NOMO-1 treated with DMSO at 0.1 percent for 48 hours (cell line): ENCODE results near the gene PPHLN1.

ENCODE experiments used
- DNase-seq: peaks from one replicate; lab custom pipeline; 2025; ENCODE audit not compliant: unreplicated experiment; lab: John Stamatoyannopoulos, UW

The PPHLN1 gene

DNA sequence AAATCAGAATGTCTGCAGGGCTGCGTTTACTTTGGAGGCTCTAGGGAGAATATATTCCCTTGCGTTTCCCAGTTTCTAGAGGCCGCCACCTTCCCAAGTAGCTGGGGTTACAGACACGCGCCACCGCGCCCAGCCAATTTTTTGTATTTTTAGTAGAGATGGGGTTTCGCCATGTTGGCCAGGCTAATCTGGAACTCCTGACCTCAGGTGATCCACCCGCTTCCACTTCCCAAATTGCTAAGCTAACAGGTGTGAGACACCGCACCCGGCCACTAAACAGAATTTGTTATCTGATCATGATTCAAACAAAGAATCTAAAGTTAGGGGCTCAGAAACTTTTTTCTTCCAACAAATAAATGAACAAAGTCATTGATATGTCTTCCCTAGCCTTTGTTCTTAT is 114.6 kb downstream of the PPHLN1 start:
- no peak for DNase-seq

DNA sequence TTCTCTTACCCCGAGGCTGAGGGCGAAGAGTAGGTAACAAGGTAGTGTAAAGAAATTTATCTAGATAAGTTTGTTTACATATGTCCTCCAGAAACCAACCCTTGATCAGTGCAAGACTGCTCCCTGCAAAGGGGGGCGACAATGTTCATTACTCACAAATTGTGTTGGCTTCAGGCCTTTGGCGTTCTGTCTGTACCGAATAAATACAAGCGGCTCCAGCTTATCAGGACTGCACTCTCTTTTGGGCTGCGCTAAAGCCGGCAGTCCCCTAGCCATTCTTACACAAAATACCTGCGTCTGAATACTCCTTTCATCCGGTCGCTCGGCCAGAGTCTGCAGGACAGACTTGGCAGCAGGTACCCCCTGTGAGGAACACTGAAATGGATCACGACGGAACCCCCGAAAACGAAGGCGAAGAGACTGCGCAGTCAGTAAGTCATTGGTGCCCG is 116.4 kb downstream of the PPHLN1 start:
- DNase-seq, result no peak

DNA sequence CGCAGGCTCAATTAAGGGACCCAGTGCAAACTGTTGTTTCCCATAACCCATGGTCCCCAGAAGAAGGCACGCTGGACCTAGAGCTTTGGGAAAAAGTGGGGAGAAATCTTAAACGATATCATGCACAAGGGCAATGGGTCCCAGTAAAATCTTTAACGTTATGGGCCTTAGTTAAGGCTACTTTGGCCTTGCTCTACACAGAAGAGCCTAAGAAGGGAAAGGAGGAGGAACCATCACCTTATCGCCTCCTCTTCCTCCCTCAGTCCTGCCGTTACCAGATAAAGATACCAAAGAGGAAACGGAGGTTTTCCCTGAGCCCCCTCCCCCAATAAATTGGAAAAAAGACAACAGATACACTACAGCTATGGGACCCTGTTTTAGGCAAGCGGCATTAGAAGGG is 116.9 kb downstream of the PPHLN1 start:
- DNase-seq, result no peak

DNA sequence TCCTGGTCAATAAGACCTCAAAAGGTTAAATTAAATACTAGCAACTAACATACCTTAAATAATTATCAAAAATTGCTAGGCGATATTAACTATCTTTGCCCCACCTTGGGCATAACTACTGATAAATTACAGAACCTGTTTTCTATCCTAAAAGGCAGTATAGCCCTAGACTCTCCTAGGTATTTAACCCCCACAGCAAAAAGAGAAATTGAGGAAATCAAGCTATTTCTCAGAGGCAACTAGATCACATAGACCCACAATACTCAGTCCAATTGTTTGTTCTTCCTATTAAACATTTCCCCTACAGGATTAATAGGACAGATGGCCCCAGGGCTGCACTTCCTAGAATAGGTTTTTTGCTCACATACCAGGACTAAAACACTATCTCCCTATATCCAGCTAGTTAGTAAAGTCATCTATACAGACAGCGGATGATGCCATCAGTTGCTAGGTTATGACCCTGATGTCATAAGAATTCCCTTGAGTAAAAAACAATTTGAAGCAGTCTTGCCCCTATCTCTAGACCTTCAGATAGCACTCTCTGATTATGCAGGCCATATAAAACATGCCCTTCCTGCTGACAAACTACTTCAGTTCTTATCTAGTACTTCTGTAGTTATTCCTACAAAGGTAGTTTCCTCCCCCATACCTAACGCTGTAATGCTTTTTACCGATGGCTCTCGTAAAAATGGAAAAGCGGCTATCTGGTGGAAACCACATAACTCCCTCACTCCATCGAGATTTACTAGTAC is 118.4 kb downstream of the PPHLN1 start:
- no peak for DNase-seq

DNA sequence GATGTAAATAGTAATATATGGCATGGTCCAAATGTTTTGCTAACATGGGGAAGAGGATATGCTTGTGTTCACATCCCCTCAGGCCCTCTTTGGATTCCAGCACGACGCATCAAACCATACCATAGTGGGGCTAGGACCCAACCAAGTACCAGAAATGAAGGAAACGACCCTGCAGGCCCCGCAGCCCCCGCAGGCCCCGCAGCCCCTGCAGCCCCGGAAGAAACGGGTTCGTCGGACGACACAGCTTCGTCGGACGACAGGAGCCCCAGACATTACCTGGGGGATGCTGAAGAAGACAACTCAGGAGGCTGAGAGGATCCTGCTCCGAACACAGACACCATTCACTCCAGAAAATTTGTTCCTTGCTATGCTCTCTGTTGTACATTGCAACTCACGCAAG is 119.9 kb downstream of the PPHLN1 start:
- DNase-seq, result no peak

DNA sequence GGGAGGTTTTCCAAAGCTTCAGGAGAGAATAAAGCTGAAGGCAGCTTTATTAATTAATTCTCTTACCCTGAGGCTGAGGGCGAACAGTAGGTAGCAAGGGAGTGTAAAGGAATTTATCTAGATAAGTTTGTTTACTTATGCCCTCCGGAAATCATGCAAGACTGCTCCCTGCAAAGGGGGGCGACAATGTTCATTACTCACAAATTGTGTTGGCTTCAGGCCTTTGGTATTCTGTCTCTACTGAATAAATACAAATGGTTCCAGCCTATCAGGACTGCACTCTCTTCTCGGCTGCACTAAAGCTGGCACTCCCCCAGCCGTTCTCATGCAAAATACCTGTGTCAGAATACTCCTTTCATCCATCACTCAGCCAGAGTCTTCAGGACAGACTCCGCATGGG is 120.8 kb downstream of the PPHLN1 start:
- DNase-seq, result no peak

DNA sequence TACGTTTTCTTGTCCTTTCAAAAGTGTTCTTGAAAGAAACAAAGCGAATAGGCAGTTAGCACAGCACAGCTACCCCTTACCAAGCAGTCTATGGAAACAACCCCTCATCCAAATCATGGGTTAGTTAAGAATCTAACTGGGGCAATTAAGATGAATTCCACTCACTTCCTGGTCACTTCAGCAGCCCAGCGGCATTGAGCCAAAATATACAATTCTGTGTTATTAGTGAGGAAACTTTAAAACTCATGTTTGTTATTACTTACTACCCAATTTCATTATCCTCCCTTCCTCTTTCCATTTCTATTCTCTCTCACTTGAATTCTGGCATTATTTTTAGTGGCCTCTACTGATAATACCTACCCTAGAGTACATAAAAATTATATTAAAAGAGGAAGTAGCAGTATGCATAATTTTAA is 121.4 kb downstream of the PPHLN1 start:
- peak; percentile 14 for DNase-seq

DNA sequence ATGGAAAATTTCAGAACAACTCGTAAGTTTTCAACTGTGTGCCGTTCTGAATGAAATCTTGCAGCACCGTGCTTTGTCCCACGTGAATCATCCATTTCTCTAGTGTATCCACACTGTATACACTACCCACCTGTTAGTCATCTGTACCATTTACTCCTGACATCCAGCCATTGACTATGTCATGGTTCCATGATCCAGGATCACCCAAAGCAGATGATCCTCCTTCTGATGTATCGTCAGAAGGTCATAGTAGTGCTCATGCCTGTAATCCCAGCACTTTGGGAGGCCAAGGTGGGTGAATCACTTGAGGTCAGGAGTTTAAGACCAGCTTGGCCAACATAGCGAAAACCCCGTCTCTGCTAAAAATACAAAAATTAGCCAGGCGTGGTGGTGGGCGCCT is 122.9 kb downstream of the PPHLN1 start:
- DNase-seq, result no peak

DNA sequence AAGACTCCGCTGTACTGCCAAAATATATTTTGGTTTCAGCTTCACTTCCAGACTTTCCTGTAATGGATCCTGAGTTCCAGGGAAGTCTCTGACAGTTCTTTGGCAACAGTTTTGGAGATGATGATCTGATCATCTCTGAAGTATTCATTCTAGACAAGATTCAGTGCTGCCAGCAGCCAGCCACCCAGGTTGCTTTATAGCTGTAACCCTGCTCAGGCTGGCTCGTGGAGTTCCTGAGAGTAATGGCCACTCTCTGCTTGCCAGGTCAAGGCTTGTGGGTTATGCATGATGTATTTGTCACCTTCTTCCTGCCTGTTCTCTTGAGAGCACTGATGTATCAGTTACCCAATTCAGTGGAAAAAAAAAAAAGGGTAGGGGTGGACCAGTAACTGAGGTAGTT is 124.3 kb downstream of the PPHLN1 start:
- no peak for DNase-seq

DNA sequence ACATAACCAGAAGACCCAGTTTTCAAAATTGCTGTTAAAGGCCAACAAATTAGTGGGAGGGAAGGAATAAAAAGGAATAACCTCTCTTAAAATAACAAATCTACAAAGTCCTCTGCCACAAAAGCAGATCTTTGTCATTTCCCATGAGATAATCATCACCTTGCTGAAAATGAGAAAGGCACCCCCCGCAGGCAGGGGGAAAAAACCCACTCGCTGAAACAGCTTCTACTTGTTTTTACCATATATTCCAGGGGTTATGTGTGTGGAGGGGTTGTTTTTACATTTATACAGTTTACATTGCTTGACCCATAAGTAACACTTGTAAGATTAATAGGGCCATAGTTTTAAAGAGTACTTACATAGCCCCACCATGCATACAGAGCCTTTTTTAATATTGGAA is 132.6 kb downstream of the PPHLN1 start:
- no peak for DNase-seq

DNA sequence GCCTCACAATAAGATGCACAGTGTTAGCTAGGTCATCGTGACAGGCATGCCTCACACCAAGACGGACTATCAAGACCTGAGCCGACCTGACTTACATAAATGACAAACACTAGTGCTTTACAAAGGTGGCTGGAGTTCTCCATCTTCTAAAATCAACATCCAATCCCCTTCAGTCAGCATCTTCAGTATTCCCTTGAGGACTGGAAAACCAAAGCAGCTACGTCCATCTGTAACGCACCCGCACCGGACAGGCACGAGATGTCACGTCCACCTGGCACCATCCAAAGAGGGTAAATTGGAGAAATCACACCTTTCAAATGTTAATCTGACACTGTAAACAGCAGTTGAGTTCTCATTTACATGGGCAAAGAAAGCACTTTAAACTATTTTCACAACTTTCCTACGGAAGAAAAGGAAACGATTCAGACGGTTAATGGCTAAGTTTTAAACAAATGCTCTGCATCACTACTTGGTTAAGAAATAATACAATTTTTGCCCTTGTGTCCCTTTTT is 133.4 kb downstream of the PPHLN1 start:
- no peak for DNase-seq

DNA sequence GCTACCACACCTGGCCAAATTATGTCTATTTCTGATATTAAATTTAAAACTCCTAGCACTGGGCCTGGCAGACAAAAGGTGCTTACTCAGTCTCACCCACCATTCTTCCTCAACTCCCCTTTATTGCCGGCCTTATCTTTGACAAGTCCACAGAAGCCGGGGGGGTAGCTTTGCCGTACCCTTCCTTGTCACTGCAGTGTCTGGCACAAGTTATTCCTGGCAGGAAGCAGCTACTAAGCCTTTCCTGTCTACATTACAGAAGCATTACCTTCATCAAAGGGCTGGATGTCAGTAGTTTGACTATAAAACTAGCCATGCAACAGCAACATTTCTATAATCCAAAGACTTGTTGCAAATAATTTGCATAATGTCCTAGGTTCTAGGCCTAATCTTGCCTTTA is 136.5 kb downstream of the PPHLN1 start:
- DNase-seq, result no peak

DNA sequence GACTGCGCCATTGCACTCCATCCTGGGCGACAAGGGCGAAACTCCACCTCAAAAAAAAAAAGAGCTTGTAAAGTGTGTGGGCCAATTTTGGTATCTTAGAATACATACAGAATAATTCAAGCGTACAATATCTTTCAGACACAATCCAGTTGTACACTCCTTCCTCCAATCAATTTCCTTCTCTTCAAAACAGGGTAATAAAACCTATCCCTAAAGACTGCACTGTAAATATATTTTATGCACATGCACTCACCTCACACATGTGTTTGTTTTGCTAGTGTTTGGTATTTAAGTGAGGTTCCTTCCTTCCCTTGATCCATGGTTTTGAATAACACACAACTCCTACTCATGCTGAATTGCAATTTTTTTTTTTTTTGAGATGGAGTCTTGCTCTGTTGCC is 137.7 kb downstream of the PPHLN1 start:
- no peak for DNase-seq

DNA sequence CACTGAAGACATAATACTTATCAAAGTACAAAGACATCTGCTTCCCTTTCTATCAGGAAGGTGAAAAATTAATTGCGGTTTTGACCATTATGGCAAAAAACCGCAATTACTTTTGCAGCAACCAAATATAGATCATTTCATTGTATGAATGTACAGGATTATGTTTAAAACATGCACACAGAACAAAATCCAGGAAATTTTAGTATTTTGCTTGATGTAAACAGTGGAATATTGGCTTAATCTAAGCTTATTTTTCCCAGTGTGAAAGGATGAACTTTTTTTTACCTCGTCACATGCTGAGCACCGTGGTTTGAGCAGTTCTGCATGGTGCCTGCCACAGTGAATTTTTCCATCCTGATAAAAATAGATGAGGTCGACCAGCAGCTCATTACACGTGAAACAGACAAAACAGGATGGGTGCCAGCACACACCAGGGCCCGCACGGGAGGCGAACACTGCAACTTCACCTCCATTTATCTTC is 142.4 kb downstream of the PPHLN1 start:
- peak; percentile 50 for DNase-seq

DNA sequence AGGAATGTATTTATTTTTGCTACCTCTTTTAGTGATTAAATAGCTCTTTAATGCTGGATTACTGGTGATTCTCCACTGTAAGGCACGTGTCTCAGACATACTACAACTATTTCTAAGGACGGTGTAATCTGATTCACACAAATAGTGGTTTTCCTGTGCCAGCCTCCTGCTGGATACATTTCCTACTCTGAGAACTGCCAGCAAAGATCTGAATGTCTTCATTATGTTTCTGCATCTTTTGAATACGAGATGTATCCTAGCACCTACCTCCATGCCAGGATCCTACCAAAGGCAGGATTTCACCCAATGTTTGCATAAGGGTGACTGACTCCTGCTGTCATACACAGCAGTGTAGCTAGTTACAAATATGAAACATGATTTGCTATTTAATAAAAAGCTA is 143.0 kb downstream of the PPHLN1 start:
- DNase-seq, result no peak

DNA sequence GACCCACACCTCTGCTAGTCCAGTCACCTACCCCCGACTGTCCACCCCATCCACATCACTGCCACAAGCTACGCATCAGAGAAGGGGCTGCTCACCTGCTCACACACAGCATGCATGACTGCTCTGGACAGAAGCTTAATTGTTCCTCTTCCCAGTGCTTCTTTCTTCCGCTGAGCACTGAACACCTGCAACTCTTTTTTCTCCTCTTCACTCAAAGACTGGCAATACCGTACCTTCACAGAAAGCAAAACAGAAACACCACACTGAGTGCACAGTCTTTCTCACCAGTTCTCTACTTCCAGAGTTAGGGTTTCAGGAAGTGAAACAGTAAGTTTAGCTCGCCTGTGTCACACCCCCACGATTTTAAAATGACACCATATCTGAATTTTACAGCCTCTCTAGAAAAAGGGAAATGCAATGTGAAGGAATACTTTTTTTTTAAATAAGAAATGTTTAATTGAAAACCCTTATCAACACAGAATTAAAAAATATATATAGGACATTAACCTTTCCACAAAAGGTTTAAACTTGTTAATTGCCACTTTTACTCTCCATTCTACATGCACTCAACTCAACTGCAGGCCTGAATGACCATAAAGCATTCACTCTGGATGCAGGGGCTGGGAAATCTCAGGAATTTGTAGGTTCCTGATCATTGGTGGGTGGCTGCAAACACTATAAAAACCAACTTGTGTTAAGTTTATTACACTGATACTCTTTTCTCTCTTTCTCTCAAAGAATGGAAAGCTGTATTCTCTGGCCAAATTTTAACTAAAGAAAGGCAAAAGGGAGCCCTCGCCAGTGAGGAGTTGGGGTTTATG is 143.6 kb downstream of the PPHLN1 start:
- DNase-seq, result peak; percentile 96

DNA sequence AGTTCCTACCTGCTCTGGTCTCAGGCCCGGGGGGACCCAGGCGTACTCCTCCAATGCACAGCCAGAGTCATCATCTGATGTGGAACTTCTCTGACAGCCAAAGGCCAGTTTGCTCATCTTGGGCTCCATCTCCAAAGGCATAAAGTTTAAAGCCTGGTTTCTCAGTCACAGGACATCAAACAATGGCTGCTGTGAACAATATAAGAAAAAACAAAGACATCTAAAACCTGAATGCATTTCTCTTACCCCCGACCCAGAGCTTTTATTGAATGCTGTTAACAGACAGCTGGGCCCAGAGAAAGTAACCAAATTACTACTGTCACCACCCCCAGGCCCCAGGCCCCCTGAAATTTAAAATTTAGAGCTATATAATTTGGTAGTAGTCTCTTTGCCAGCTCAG is 146.4 kb downstream of the PPHLN1 start:
- no peak for DNase-seq

DNA sequence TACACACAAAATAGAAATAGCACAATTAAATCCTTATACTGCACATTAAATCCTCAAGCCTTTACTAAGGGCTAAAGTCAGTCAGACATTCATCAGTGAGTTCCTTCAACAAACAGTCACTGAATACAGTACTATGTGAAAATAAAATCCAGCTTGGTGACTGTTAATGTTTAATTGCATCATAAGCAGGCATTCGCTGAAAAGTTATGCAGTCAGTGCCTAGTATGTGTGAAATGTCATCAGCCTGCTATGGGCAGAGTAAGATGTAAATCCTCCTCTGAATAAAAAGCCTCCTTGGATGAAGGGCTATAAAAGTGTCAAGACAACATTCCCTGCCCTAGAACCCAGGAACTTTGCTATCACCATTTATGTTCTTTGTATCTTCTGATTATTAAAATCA is 147.2 kb downstream of the PPHLN1 start:
- no peak for DNase-seq

DNA sequence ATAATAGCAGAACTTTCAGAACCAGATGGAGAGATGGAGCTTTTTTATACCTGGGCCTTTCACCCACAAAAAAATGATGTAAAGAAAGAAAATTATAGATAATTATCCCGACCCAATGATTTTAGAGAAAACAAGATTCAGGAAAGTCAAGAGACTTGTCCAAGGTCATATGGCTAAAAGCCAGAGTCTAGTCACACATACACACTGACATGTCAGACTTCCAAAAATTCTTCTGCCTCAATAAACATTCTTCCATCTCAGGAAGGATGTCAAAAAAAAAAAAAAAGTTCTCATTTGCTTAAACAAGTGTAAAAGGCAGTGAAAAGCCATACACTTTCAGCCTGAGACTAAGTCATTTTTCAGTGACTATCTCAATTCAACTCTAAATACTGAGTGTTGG is 147.6 kb downstream of the PPHLN1 start:
- DNase-seq, result no peak

DNA sequence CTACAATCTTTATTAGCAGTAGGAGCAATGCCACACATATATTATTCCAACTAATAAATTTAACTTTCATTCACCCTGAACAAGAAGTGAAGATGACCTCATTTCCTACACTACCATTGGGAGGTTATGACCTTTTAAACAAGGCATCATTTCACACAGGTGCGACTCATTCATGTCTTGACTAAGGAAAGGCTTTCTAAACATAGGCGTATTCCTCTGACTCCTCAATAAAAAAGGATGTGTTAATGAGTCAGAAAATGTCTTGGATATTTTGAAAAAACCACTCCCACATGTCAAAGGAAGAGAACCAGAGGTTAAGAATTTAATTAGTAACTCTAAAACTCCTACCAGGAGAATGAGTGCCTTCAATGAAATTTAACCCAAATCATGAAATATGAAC is 148.4 kb downstream of the PPHLN1 start:
- no peak for DNase-seq

DNA sequence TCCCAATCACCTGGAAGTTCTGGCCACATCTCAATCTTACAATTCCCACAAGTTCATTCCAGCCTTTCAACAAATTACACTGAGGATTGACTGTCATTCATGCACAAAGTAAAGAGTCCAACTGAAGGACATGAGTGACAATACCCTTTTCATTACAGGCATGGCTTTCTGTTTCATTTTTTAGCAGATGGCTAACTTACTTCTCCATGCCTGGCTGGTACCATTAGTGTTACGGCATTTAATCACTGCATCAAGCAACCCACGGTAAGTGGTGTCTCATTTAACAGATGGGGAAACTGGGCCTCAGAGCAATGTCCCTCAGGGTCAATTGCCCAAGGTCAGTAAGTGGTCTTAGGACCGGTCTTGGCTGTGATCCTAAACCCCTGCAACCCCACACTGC is 149.1 kb downstream of the PPHLN1 start:
- DNase-seq, result no peak

DNA sequence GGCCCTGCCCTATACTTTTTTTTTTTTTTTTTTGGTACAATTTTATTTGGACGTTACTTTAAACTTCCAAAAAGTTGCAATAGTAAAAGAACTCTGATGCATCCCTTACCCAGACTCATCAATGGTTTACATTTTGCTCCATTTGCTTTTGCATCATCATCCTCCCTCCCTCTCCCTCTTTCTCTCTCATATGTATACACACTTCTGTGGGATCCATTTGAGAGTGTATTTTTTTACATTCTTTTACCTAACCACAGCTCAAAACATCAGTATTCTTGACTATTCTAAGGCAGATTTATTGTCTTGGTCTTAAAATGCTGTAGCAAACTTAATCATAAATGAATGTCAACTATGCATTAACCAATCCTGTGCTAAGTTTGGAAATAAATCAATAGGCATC is 152.0 kb downstream of the PPHLN1 start:
- no peak for DNase-seq
